ENCODE results near the gene HAO1. TPM values are rescaled to one million over a fixed set of nuclear protein-coding genes. Genes with fewer than 3 reads are reported as not detected.

Gene HAO1
- polyA plus RNA-seq, 1 donor (not counting 4 experiments of a cell fraction or from before 2014, with no cell fraction given): not detected

- H3K9me3 ChIP-seq (ENCODE audit: control insufficient read depth, low read depth, low read length): no peaks in the 10 kb centered on the region
- FAIRE-seq: no peak
- H3K27ac ChIP-seq (ENCODE audit: control insufficient read depth, insufficient read depth, low read length): no peak overlapping the region
- dilution Hi-C loops (cut with MboI; ENCODE audit: extremely low pct_ligation_motif_present, low sequenced_read_pairs): no loop called here
- no peak overlapping the region for H3K9ac ChIP-seq (ENCODE audit: control insufficient read depth, extremely low read depth, insufficient read depth, low read length)
- no peaks in the 10 kb centered on the region for H3K9me1 ChIP-seq (ENCODE audit: control insufficient read depth, extremely low read depth, insufficient read depth, low read length)
- no peaks in the 10 kb centered on the region for H3K27me3 ChIP-seq (ENCODE audit: control insufficient read depth, extremely low read depth, insufficient read depth, low read length)
- DNase-seq (ENCODE audit: low read depth, low spot score): no peak
- no peaks in the 10 kb centered on the region for H3K79me2 ChIP-seq (ENCODE audit: control insufficient read depth, insufficient read depth, low read length)
- TF ChIP-seq CTCF (optimal IDR thresholded peaks at IDR 0.05 in 1 of 3, IDR thresholded peaks at IDR 0.05 in 1 of 3, conservative IDR thresholded peaks at IDR 0.05 in 1 of 3; ENCODE audit: extremely low read depth in 1 of 3, insufficient read depth in 2 of 3, low read length in 3 of 3) (no peak), EZH2 (IDR thresholded peaks at IDR 0.05; ENCODE audit: low read length) (no peak)
- H4K20me1 ChIP-seq (ENCODE audit: control insufficient read depth, extremely low read depth, insufficient read depth, low read length): no peaks in the 10 kb centered on the region
- H3K4me1 ChIP-seq (ENCODE audit: control insufficient read depth, extremely low read depth, insufficient read depth, low read length): no peaks in the 10 kb centered on the region
- H3K36me3 ChIP-seq (ENCODE audit: control insufficient read depth in 2 of 2, extremely low read depth in 1 of 2, insufficient read depth in 2 of 2, low read length in 2 of 2): no peaks in the 10 kb centered on the region
- no peak overlapping the region for H3K4me2 ChIP-seq (ENCODE audit: control insufficient read depth, extremely low read depth, insufficient read depth, low read depth, low read length)
- H3K4me3 ChIP-seq (ENCODE audit: control insufficient read depth in 2 of 3, extremely low read depth in 1 of 3, insufficient read depth in 2 of 3, low read depth in 1 of 3, low read length in 3 of 3): no peak overlapping the region
- no peak overlapping the region for H2AFZ ChIP-seq (ENCODE audit: control insufficient read depth, low read length)
These were observed 9.9 kb downstream of the HAO1 start for GRCh38 chr20:7930343-7930742.

GRCh38 chr20:7926767-7927166 lies 13.5 kb downstream of the HAO1 start:
- H2AFZ ChIP-seq (ENCODE audit: control insufficient read depth, low read length): no peak overlapping the region
- no peaks in the 10 kb centered on the region for H3K79me2 ChIP-seq (ENCODE audit: control insufficient read depth, insufficient read depth, low read length)
- H3K36me3 ChIP-seq (ENCODE audit: control insufficient read depth in 2 of 2, extremely low read depth in 1 of 2, insufficient read depth in 2 of 2, low read length in 2 of 2): no peaks in the 10 kb centered on the region
- peak in 2 of 3 experiments; percentile 39 to 51 for TF ChIP-seq CTCF (optimal IDR thresholded peaks at IDR 0.05 in 1 of 3, IDR thresholded peaks at IDR 0.05 in 1 of 3, conservative IDR thresholded peaks at IDR 0.05 in 1 of 3; ENCODE audit: extremely low read depth in 1 of 3, insufficient read depth in 2 of 3, low read length in 3 of 3)
- TF ChIP-seq EZH2 (IDR thresholded peaks at IDR 0.05; ENCODE audit: low read length): no peak
- no peaks in the 10 kb centered on the region for H3K4me1 ChIP-seq (ENCODE audit: control insufficient read depth, extremely low read depth, insufficient read depth, low read length)
- H3K27ac ChIP-seq (ENCODE audit: control insufficient read depth, insufficient read depth, low read length): no peak overlapping the region
- no peak overlapping the region for H3K4me3 ChIP-seq (ENCODE audit: control insufficient read depth in 2 of 3, extremely low read depth in 1 of 3, insufficient read depth in 2 of 3, low read depth in 1 of 3, low read length in 3 of 3)
- no peaks in the 10 kb centered on the region for H3K9me1 ChIP-seq (ENCODE audit: control insufficient read depth, extremely low read depth, insufficient read depth, low read length)
- H3K27me3 ChIP-seq (ENCODE audit: control insufficient read depth, extremely low read depth, insufficient read depth, low read length): no peaks in the 10 kb centered on the region
- H3K9ac ChIP-seq (ENCODE audit: control insufficient read depth, extremely low read depth, insufficient read depth, low read length): no peak overlapping the region
- dilution Hi-C loops (cut with MboI; ENCODE audit: extremely low pct_ligation_motif_present, low sequenced_read_pairs): no loop called here
- H3K9me3 ChIP-seq (ENCODE audit: control insufficient read depth, low read depth, low read length): no peaks in the 10 kb centered on the region
- DNase-seq (ENCODE audit: low read depth, low spot score): no peak
- H4K20me1 ChIP-seq (ENCODE audit: control insufficient read depth, extremely low read depth, insufficient read depth, low read length): no peaks in the 10 kb centered on the region
- no peak overlapping the region for H3K4me2 ChIP-seq (ENCODE audit: control insufficient read depth, extremely low read depth, insufficient read depth, low read depth, low read length)
- no peak for FAIRE-seq
